A549 (cell line): ENCODE measurements around the gene PDZD2.

ENCODE experiments used
- BHLHE40 ChIP-seq: IDR thresholded peaks from 2 replicates; pipeline ENCODE4 v1.6.1; 2012; ENCODE audit warnings: low read depth, low read length, inconsistent platforms
- EP300 ChIP-seq, 2 experiments: fragments of >200 bp; sonication (Bioruptor Twin); formaldehyde crosslinking; IDR thresholded peaks; 2 replicates in 1 of 2; 3 replicates in 1 of 2; pipeline ENCODE4 v1.6.1; 2016 to 2017
- KDM5A ChIP-seq: fragments of 200-600 bp; sonication (generic); IDR thresholded peaks from 2 replicates; pipeline ENCODE4 v1.6.1; 2016; ENCODE audit warnings: antibody characterized with exemption, mild to moderate bottlenecking
- NR3C1 ChIP-seq: fragments of >200 bp; sonication (Bioruptor Twin); formaldehyde crosslinking; IDR thresholded peaks from 3 replicates; pipeline ENCODE4 v1.6.1; 2017
- POLR2A ChIP-seq: IDR thresholded peaks from 2 replicates; pipeline ENCODE4 v1.6.1; 2012; ENCODE audit warnings: mild to moderate bottlenecking, low read length
- RFX5 ChIP-seq: fragments of 450-650 bp; IDR thresholded peaks from 2 replicates; pipeline ENCODE4 v1.7.1; 2014; ENCODE audit warnings: antibody characterized with exemption, mild to moderate bottlenecking, moderate library complexity
- SREBF2 ChIP-seq: fragments of 450-650 bp; IDR thresholded peaks from 2 replicates; pipeline ENCODE4 v1.6.1; 2014; ENCODE audit warnings: mild to moderate bottlenecking, moderate library complexity
- TP53 ChIP-seq: fragments of 250-450 bp; sonication (Bioruptor Pico); IDR thresholded peaks from 2 replicates; pipeline ENCODE4 v1.5.0; 2021; ENCODE audit warnings: mild to moderate bottlenecking, moderate library complexity
- TF ChIP-seq, protein P1 (sequence below): fragments of >200 bp; sonication (Bioruptor Twin); formaldehyde crosslinking; IDR thresholded peaks from 3 replicates; pipeline ENCODE4 v1.5.1; 2016
- TF ChIP-seq, protein P2 (sequence below): fragments of 200-600 bp; sonication (generic); IDR thresholded peaks from 2 replicates; pipeline ENCODE4 v1.6.1; 2016; ENCODE audit warnings: antibody characterized with exemption, mild to moderate bottlenecking, moderate library complexity

DNA sequence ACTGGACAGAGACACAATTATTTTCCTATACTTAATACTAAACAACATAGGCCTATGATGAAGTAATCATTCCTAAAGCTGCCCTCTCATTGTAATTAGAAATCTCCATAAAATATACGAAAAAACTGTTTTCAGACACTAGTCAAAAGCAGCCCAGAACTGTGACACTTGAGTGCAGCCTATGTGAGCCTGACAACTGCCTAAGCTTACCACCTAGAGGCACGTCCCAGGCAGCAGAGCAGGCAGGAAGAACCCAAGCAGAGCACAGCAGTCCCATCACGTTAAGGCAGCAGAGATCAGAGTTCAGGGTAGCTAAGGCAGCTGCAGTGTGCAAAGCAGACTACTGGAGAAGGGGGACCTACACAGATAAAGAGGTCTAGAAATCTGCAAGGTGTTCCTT lies 488.8 kb downstream of the PDZD2 start:
- no peak for TF ChIP-seq SREBF2
- TF ChIP-seq, protein P1, sequence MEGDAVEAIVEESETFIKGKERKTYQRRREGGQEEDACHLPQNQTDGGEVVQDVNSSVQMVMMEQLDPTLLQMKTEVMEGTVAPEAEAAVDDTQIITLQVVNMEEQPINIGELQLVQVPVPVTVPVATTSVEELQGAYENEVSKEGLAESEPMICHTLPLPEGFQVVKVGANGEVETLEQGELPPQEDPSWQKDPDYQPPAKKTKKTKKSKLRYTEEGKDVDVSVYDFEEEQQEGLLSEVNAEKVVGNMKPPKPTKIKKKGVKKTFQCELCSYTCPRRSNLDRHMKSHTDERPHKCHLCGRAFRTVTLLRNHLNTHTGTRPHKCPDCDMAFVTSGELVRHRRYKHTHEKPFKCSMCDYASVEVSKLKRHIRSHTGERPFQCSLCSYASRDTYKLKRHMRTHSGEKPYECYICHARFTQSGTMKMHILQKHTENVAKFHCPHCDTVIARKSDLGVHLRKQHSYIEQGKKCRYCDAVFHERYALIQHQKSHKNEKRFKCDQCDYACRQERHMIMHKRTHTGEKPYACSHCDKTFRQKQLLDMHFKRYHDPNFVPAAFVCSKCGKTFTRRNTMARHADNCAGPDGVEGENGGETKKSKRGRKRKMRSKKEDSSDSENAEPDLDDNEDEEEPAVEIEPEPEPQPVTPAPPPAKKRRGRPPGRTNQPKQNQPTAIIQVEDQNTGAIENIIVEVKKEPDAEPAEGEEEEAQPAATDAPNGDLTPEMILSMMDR = no peak
- TF ChIP-seq BHLHE40 = no peak
- TF ChIP-seq POLR2A = no peak
- no peak for TF ChIP-seq NR3C1
- no peak for TF ChIP-seq KDM5A
- no peak for TF ChIP-seq TP53 (CRISPR knock-in tag)
- no peak for TF ChIP-seq EP300 (IDR thresholded peaks at IDR 0.05)
- TF ChIP-seq, protein P2, sequence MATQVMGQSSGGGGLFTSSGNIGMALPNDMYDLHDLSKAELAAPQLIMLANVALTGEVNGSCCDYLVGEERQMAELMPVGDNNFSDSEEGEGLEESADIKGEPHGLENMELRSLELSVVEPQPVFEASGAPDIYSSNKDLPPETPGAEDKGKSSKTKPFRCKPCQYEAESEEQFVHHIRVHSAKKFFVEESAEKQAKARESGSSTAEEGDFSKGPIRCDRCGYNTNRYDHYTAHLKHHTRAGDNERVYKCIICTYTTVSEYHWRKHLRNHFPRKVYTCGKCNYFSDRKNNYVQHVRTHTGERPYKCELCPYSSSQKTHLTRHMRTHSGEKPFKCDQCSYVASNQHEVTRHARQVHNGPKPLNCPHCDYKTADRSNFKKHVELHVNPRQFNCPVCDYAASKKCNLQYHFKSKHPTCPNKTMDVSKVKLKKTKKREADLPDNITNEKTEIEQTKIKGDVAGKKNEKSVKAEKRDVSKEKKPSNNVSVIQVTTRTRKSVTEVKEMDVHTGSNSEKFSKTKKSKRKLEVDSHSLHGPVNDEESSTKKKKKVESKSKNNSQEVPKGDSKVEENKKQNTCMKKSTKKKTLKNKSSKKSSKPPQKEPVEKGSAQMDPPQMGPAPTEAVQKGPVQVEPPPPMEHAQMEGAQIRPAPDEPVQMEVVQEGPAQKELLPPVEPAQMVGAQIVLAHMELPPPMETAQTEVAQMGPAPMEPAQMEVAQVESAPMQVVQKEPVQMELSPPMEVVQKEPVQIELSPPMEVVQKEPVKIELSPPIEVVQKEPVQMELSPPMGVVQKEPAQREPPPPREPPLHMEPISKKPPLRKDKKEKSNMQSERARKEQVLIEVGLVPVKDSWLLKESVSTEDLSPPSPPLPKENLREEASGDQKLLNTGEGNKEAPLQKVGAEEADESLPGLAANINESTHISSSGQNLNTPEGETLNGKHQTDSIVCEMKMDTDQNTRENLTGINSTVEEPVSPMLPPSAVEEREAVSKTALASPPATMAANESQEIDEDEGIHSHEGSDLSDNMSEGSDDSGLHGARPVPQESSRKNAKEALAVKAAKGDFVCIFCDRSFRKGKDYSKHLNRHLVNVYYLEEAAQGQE = no peak
- no peak for TF ChIP-seq RFX5
